ENCODE results near the gene GALNT6.
"Not testable (repeated sequence)": the region's sequence is repeated elsewhere in the genome, so short reads cannot be mapped to it uniquely, and the experiment has no call there.

Gene GALNT6

GRCh38 chr12:51322452-51322851 is 68.8 kb downstream of the GALNT6 start:
- DNase-seq (ENCODE audit: extremely low spot score) = no peak
- no peak for TF ChIP-seq FOXM1 (IDR thresholded peaks at IDR 0.05; ENCODE audit: borderline replicate concordance)
- no peak for TF ChIP-seq CTBP1 (IDR thresholded peaks at IDR 0.05; ENCODE audit: borderline replicate concordance)
- TF ChIP-seq HDGF (IDR thresholded peaks at IDR 0.05; ENCODE audit: borderline replicate concordance) = no peak
- no peak for TF ChIP-seq ZNF384 (IDR thresholded peaks at IDR 0.05)
- no peak for TF ChIP-seq ELF4 (IDR thresholded peaks at IDR 0.05)
- no peak for TF ChIP-seq BHLHE40 (IDR thresholded peaks at IDR 0.05; ENCODE audit: borderline replicate concordance)
- TF ChIP-seq SUZ12 (IDR thresholded peaks at IDR 0.05) = no peak
- no peak for TF ChIP-seq FOXA1 (IDR thresholded peaks at IDR 0.05)
- TF ChIP-seq PKNOX1 (IDR thresholded peaks at IDR 0.05) = no peak
- no peak for TF ChIP-seq FOXK2 (IDR thresholded peaks at IDR 0.05)
- ChIA-PET CTCF (no interaction called here), POLR2A (interaction anchor here (1.4 kb wide), 1 partner anchor 84 kb away, joined by 3 read pairs; the partner anchor contains the start of gene DAZAP2)

- DNase-seq (ENCODE audit: extremely low spot score) = no peak
- ChIA-PET CTCF (interaction anchor here (0.5 kb wide), 1 partner anchor 21 kb away, joined by 3 read pairs; no protein-coding TSS in a partner anchor), POLR2A (interaction anchor here (1.4 kb wide), 1 partner anchor 84 kb away, joined by 3 read pairs; the partner anchor contains the start of gene DAZAP2)
- TF ChIP-seq SUZ12 (IDR thresholded peaks at IDR 0.05) = no peak
- TF ChIP-seq ZNF384 (IDR thresholded peaks at IDR 0.05) = no peak
- TF ChIP-seq L3MBTL2 (conservative IDR thresholded peaks at IDR 0.05) = no peak
- TF ChIP-seq TARDBP (IDR thresholded peaks at IDR 0.05) = no peak
- no peak for TF ChIP-seq LEF1 (IDR thresholded peaks at IDR 0.05; ENCODE audit: borderline replicate concordance)
- no peak for TF ChIP-seq BHLHE40 (IDR thresholded peaks at IDR 0.05; ENCODE audit: borderline replicate concordance)
- TF ChIP-seq FOXM1 (IDR thresholded peaks at IDR 0.05; ENCODE audit: borderline replicate concordance) = no peak
- TF ChIP-seq NFRKB (IDR thresholded peaks at IDR 0.05) = no peak
- TF ChIP-seq ELF4 (IDR thresholded peaks at IDR 0.05) = no peak
- TF ChIP-seq ARNT (IDR thresholded peaks at IDR 0.05) = no peak
- TF ChIP-seq FOXA1 (IDR thresholded peaks at IDR 0.05) = no peak
- TF ChIP-seq CTBP1 (IDR thresholded peaks at IDR 0.05; ENCODE audit: borderline replicate concordance) = no peak
These were observed 69.3 kb downstream of the GALNT6 start for GRCh38 chr12:51321882-51322281.

- TF ChIP-seq PKNOX1 (IDR thresholded peaks at IDR 0.05) (no peak), NFRKB (IDR thresholded peaks at IDR 0.05) (no peak), SP1 (IDR thresholded peaks at IDR 0.05) (no peak), ELF4 (IDR thresholded peaks at IDR 0.05) (no peak), CTBP1 (IDR thresholded peaks at IDR 0.05; ENCODE audit: borderline replicate concordance) (no peak), FOXM1 (IDR thresholded peaks at IDR 0.05; ENCODE audit: borderline replicate concordance) (no peak), FOXK2 (IDR thresholded peaks at IDR 0.05) (no peak), LEF1 (IDR thresholded peaks at IDR 0.05; ENCODE audit: borderline replicate concordance) (no peak), TARDBP (IDR thresholded peaks at IDR 0.05) (no peak), FOXA1 (IDR thresholded peaks at IDR 0.05) (no peak), BHLHE40 (IDR thresholded peaks at IDR 0.05; ENCODE audit: borderline replicate concordance) (no peak), ZNF384 (IDR thresholded peaks at IDR 0.05) (no peak)
- no peak for DNase-seq (ENCODE audit: extremely low spot score)
- ChIA-PET POLR2A (no interaction called here), CTCF (no interaction called here)
These were observed 70.4 kb downstream of the GALNT6 start for GRCh38 chr12:51320695-51321320.

- no peak for DNase-seq (ENCODE audit: extremely low spot score)
- no peak for TF ChIP-seq L3MBTL2 (conservative IDR thresholded peaks at IDR 0.05)
- TF ChIP-seq ARNT (IDR thresholded peaks at IDR 0.05) = no peak
- TF ChIP-seq HDGF (IDR thresholded peaks at IDR 0.05; ENCODE audit: borderline replicate concordance) = no peak
- TF ChIP-seq NFRKB (IDR thresholded peaks at IDR 0.05) = no peak
- no peak for TF ChIP-seq FOXK2 (IDR thresholded peaks at IDR 0.05)
- TF ChIP-seq SUZ12 (IDR thresholded peaks at IDR 0.05) = no peak
- TF ChIP-seq LEF1 (IDR thresholded peaks at IDR 0.05; ENCODE audit: borderline replicate concordance) = no peak
- TF ChIP-seq CTBP1 (IDR thresholded peaks at IDR 0.05; ENCODE audit: borderline replicate concordance) = no peak
- POLR2A ChIA-PET = no interaction called here
- CTCF ChIA-PET = no interaction called here
These were observed 70.9 kb downstream of the GALNT6 start for GRCh38 chr12:51320311-51320694.

- POLR2A ChIA-PET = no interaction called here
- TF ChIP-seq TARDBP (IDR thresholded peaks at IDR 0.05) (no peak), ZNF384 (IDR thresholded peaks at IDR 0.05) (no peak), NFRKB (IDR thresholded peaks at IDR 0.05) (no peak)
- DNase-seq (ENCODE audit: extremely low spot score) = no peak
- CTCF ChIA-PET = interaction anchor here (0.6 kb wide), 1 partner anchor 125 kb away, joined by 3 read pairs; no protein-coding TSS in a partner anchor
These were observed 72.2 kb downstream of the GALNT6 start for GRCh38 chr12:51318846-51319599.

GRCh38 chr12:51318057-51318806 is 73.0 kb downstream of the GALNT6 start:
- not testable (repeated sequence) for DNase-seq (ENCODE audit: extremely low spot score)

More at GRCh38 chr12:51318057-51318806, 73.0 kb downstream of the GALNT6 start:
- CTCF ChIA-PET, POLR2A ChIA-PET: not testable (repeated sequence)

Measured in HEK293T (cell line).